GM21381 (cell line): ENCODE data around the gene MZF1.
A peak's percentile ranks its signal among the peaks of the same experiment; 100 is the strongest.
"Not testable (repeated sequence)": the region's sequence is repeated elsewhere in the genome, so short reads cannot be mapped to it uniquely, and the experiment has no call there.

Source experiments
- ATAC-seq: cut with Tn5 transposase; IDR thresholded peaks from one replicate; pipeline ENCODE4 v1.9.1; 2021; ENCODE audit warnings: mild to moderate bottlenecking, moderate library complexity; ENCODE audit not compliant: unreplicated experiment

MZF1 gene

GRCh38 chr19:58572818-58573657, at the start of gene MZF1:
MZF1 (minus strand) TSS chr19:58573335; CDS start chr19:58571389, 1,946 bp downstream.
- peak; percentile 53 for ATAC-seq

GRCh38 chr19:58607213-58607612, 34.1 kb upstream of the MZF1 start:
- not testable (repeated sequence) for ATAC-seq

- not testable (repeated sequence) for ATAC-seq
Observed at GRCh38 chr19:58606251-58606896, 33.2 kb upstream of the MZF1 start.

- ATAC-seq: no peak
Observed at GRCh38 chr19:58586133-58586765, 13.1 kb upstream of the MZF1 start.

GRCh38 chr19:58585442-58586132, 12.5 kb upstream of the MZF1 start:
- no peak for ATAC-seq

GRCh38 chr19:58584498-58585441, 11.6 kb upstream of the MZF1 start:
- no peak for ATAC-seq

GRCh38 chr19:58582985-58583384, 9.8 kb upstream of the MZF1 start:
- ATAC-seq: no peak

GRCh38 chr19:58581227-58582141, 8.3 kb upstream of the MZF1 start:
- no peak for ATAC-seq

GRCh38 chr19:58579473-58580142, 6.5 kb upstream of the MZF1 start:
- no peak for ATAC-seq

GRCh38 chr19:58578012-58578925, 5.1 kb upstream of the MZF1 start:
- ATAC-seq: no peak

GRCh38 chr19:58577581-58577980, 4.4 kb upstream of the MZF1 start:
- ATAC-seq: not testable (repeated sequence)

- peak; percentile 39 for ATAC-seq
Observed at GRCh38 chr19:58575183-58576041, 2.3 kb upstream of the MZF1 start.

- no peak for ATAC-seq
Observed at GRCh38 chr19:58573658-58574164, 576 bp upstream of the MZF1 start.

- no peak for ATAC-seq
Observed at GRCh38 chr19:58572026-58572817, 913 bp downstream of the MZF1 start.

- no peak for ATAC-seq
Observed at GRCh38 chr19:58571575-58571947, 1.6 kb downstream of the MZF1 start.
